GM18508 (cell line): ENCODE measurements around the gene NEAT1.

Experiments used
- ATAC-seq: cut with Tn5 transposase; IDR thresholded peaks from one replicate; pipeline ENCODE4 v1.9.1; 2021; ENCODE audit warnings: moderate number of reproducible peaks; ENCODE audit not compliant: insufficient read depth, unreplicated experiment

NEAT1 gene

GRCh38 chr11:65493367-65494176 is 71.0 kb downstream of the NEAT1 start:
- ATAC-seq, result no peak
